ENCODE measurements around the gene ADK.
"Not testable (repeated sequence)": the region's sequence is repeated elsewhere in the genome, so short reads cannot be mapped to it uniquely, and the experiment has no call there.

The ADK gene

DNA sequence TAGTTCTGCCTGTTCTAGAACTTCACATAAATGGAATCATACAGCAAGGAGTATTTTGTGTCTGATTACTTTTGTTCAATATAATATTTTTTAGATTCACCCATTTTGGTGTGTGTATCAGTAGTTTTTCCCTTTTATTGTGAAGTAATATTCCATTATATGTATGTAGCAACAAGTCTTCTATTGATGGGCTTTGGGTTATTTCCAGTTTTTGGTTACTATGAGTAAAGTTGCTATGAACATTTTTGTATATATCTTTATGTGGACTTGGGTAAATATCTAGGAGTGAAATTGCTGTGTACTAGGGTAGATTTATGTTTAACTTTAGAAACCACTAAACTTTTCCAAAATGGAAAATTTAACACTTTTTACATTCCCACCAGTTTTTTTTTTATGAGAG is 35.7 kb downstream of the ADK start:
- DNase-seq (ENCODE audit: low read depth), result no peak

DNA sequence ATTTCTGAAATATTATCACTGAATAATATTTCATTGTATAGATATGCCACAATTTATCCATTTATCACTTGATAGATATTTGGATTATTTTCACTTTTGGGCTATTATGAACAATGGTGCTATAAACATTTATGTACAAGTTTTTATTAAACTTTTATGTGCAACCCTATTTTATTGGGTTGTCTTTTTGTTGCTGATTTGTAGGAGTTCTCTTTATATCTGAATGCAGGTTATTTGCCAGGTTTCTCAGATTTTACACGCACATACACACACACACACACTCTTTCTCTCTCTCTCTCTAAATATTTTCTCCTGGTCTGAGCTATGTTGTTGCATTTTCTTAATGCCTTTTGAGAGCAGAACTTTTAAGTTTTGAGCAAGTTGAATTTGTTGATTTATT is 36.2 kb downstream of the ADK start:
- no peak for DNase-seq (ENCODE audit: low read depth)

DNA sequence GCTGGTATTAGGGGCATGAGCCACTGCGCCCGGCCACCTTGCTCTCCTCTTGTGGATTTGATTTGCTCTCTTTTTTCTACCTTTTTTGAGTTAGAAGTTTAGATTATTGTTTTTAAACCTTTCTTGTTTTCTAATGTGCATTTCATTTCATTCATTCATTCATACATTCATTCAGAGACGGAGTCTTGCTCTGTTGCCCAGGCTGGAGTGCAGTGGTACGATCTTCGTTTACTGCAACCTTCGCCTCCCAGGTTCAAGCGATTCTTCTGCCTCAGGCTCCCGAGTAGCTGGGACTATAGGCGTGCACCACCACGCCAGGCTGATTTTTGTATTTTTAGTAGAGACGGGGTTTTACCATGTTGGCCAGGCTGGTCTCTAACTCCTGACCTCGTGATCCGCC is 37.6 kb downstream of the ADK start:
- not testable (repeated sequence) for DNase-seq (ENCODE audit: low read depth)

DNA sequence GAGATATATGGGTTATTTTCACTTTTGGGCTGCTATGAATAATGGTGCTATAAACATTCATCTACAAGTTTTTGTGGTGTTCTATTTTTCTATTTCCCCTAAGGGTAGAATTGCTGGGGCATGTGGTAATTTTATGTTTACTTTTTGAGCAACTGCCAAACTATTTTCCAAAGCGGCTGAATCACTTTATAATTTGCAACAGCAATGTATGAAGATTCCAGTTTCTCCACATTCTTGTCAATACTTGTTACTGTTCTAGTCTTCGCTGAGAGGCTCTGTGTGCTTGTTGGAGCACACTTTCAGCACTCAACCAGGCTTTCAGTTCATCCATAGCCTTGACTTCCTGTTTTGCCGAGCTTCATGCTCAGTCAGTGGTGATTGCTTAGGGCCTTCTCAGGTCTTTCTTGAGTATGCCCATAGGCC is 39.0 kb downstream of the ADK start:
- DNase-seq (ENCODE audit: low read depth), result no peak

DNA sequence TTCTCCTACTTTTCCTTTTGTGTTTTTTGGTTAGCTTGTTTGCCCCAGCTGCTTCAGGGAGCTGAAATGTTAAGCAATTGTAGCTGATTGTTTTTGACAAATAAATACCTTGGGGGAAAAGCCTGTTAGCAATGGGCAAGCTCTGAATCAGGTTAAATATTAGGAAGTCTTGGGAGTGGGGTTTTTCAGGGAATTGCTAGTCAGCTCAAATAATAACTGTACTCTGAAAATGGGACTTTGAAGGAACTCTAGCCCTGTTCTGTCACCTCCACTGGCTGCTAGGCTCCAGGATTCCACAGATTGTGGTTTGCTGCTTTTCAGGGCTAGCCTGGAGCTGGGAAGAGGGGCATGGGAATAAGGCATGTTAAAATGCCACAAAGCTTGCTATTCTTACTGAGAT is 39.5 kb downstream of the ADK start:
- no peak for DNase-seq (ENCODE audit: low read depth)

DNA sequence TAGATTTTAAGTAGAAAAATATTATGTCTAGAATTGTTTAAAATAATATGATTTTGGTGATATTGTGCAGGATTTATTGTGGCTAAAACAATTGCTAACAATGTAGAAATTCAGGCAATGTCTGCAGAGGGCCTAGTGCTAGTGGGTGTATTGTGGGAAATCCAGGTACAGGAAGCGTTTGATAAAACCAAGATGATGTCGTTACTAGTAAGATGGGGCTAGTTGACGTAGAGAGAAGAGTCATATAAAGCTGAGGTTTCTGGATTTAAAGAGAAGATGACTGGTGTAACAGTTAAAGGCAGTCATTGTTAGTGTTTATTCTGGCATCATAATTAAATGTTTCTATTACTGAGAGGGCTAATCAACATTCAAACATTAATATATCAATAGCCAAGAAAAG is 43.5 kb downstream of the ADK start:
- no peak for DNase-seq (ENCODE audit: low read depth)

DNA sequence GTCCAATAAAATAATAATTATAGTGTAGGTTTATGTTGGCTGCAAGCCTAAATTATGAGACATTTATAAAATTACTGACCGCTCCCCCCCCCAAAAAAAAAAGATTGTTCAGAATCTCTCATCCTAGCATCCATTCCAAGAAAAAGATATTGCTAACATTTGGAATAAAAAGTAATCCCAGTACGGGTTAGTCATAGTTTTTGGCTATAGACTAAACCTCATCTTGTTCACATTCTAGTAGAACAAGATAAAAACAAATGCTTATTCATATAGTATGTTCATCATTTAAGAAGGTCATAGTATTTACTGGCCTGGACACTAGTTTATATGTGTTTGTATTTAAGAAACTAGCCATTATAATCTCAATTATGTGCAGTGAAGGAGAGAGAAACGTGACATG is 44.0 kb downstream of the ADK start:
- DNase-seq (ENCODE audit: low read depth), result no peak

DNA sequence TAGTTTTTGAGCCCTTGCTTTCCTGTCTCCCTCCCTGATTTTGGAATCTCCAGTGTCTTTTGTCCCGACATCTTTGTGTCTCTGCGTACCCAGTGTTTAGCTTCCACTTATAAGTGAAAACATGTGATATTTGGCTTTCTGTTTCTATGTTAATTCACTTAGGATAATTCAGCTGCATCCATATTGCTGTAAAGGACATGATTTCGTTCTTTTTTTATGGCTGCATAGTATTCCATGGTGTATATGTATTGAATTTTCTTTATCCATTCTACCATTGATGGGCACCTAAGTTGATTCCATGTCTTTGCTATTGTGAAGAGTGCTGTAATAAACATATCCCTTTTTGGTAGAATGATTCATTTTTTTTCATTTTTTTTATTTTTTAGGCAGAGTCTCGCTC is 48.3 kb downstream of the ADK start:
- no peak for DNase-seq (ENCODE audit: low read depth)

DNA sequence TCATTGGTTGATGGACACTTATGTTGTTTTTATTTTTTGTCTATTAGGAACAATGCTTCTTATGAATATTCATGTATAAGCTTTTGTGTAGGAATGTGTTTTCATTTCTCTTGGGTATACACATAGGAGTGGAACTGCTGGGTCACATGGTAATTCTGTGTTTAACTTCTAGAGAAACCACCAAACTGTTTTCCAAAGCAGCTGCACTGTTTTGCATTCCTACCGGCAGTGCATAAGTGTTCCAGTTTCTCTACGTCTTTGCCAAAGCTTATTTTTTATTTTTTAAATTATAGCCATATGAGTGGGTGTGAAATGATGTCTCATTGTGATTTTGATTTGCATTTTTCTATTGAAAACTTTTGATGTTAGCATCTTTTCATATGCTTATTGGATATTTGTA is 51.3 kb downstream of the ADK start:
- DNase-seq (ENCODE audit: low read depth), result no peak

DNA sequence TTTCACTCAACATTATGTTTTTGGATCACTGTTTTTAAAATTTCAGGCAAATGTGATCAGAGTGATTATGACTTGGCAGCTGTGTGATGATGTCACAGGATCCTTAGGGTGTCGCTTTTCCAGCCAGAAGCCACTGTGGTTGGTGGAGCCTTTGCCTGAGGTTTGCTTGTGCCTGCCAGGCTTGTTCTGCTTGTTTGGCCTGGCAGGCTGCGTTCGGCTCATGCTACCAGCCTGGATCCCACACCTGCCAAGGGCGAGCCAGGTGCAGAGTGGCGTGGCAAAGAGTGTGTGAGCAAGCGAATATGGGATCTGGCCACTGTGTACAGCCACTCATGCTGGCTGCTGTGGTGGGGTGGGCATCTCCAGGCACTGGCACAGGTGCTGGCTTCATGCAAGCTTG is 55.7 kb downstream of the ADK start:
- no peak for DNase-seq (ENCODE audit: low read depth)

DNA sequence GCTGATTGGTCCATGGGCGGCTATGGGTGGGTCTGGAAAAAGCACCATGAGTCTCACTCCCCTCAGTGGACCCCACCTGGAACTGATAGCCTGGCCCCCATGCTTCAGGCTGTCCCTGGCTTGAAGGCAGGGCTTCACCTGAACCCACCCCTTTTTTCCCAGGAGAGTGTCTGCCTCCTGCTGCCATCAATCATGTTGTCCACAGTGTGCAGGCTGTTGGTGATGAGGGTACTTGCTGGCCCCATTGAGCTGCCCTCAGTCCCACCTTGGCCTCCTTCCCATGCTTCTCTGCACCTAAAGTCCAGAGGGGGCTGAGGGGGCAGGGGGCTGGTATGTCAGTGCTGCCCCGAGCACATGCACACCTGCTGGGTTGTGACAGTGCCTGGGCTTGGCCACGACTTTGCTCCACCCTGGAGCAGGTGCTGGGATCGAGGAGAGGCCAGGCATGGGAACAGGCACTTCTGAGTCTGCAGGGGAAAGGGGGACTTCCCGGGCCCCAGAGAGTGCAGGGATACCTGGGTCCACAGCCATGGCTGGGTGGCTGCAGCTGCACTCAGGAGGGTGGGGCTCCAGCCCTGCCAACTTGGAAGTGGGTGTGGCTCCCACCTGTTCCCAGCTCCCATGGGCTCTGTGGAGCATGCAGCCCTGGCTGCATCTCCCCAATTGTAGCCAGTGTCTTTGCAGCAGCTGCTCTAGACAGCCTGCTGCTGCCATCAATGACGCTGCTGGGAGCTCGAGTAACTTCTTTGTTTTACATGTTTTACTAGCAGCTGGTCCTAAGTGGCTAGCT is 56.9 kb downstream of the ADK start:
- no peak for DNase-seq (ENCODE audit: low read depth)

DNA sequence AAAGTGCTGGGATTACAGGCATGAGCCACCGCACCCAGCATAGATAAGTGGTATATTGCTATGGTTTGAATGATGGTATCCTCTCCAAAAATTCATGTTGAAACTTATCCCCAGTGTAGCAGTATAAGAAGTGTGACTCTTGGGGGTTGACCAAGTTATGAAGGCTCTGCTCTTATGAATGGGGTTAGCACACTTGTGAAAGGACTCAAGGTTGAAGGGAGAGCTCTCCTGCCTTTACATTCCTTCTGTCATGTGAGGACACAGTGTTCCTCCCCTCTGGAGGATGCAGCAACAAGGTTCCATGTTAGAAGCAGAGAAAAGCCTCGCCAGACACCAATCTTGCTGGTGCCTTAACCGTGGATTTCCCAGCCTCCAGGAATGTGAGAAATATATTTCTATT is 58.0 kb downstream of the ADK start:
- no peak for DNase-seq (ENCODE audit: low read depth)

DNA sequence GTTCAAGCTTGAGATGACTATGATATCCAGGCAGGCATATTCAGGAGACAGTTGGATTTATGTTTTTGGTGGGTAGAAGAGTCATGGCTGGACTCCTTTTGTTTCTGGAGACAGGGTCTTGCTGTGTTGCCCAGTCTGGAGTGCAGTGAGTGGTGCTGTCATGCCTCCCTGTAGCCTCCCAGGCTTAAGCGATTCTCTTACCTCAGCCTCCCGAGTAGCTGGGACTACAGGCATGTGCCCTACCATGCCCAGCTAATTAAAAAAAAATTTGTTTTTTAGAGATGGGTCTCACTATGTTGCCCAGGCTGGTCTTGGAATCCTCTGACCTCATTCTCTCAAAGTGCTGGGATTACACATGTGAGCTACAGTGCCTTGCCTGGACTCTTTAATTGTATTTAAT is 62.0 kb downstream of the ADK start:
- no peak for DNase-seq (ENCODE audit: low read depth)

DNA sequence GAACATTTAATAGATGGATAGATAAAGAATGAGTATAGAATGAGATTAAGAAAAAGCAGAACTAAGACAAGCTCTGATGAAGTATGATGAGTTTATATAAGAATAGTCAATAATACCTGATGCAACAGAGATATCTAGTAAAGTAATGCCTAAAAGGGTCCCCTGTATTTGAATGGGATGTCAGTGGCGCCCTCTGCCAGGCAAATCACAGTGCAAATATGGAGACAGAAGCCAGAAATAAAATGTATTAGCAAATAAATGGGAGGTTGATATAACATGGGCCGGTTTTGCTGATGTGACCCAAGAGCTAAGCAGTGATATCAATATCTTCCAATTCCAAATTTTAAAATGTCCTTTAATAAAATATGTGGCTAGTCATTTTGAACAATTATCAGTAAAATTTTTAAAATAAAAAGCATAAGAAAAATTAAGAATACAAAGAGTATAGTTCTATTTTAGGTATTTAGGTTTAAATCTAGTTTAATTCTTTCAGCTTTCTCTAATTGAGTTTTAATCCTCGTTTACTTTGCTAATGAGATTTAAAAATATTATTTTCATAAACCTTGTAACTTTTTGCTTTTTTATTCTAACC is 62.6 kb downstream of the ADK start:
- DNase-seq (ENCODE audit: low read depth), result no peak

DNA sequence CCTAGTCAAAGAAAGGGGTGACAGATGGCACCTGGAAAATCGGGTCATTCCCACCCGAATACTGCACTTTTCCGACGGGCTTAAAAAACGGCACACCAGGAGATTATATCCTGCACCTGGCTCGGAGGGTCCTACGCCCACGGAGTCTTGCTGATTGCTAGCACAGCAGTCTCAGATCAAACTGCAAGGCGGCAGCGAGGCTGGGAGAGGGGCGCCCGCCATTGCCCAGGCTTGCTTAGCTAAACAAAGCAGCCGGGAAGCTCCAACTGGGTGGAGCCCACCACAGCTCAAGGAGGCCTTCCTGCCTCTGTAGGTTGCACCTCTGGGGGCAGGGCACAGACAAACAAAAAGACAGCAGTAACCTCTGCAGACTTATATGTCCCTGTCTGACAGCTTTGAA is 66.1 kb downstream of the ADK start:
- not testable (repeated sequence) for DNase-seq (ENCODE audit: low read depth)

DNA sequence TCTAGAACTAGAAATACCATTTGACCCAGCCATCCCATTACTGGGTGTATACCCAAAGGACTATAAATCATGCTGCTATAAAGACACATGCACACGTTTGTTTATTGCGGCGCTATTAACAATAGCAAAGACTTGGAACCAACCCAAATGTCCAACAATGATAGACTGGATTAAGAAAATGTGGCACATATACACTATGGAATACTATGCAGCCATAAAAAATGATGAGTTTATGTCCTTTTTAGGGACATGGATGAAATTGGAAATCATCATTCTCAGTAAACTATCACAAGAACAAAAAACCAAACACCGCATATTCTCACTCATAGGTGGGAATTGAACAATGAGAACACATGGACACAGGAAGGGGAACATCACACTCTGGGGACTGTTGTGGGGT is 71.4 kb downstream of the ADK start:
- not testable (repeated sequence) for DNase-seq (ENCODE audit: low read depth)

DNA sequence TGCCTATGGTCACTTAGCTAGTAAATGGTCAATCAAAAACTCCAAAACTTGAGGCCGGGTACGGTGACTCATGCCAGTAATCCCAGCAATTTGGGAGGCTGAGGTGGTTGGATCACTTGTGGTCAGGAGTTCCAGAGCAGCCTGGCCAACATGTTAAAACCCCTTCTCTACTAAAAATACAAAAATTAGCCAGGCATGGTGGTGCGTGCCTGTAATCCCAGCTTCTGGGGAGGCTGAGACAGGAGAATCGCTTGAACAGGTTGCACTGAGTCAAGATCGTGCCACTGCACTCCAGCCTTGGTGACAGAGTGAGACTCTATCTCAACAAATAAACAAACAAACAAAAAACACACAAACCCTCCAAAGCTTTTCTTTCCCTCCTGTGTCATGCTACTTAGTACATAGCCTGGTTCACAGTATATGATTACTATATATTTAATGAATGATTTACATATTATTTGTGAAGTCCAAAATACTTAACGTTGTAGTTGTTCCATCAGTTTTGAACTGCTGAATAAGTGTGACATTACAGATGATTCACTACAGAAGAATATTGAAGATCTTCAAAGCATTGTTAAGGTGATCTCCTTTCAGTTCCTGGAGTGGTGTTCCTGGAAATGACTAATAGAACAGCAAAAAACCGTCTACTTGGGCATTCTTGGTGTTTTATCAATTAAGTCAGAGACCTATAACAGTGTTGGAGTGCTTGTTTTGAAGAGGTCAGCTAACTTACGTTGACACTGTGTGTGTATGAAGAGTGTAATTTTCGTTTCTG is 72.9 kb downstream of the ADK start:
- no peak for DNase-seq (ENCODE audit: low read depth)

DNA sequence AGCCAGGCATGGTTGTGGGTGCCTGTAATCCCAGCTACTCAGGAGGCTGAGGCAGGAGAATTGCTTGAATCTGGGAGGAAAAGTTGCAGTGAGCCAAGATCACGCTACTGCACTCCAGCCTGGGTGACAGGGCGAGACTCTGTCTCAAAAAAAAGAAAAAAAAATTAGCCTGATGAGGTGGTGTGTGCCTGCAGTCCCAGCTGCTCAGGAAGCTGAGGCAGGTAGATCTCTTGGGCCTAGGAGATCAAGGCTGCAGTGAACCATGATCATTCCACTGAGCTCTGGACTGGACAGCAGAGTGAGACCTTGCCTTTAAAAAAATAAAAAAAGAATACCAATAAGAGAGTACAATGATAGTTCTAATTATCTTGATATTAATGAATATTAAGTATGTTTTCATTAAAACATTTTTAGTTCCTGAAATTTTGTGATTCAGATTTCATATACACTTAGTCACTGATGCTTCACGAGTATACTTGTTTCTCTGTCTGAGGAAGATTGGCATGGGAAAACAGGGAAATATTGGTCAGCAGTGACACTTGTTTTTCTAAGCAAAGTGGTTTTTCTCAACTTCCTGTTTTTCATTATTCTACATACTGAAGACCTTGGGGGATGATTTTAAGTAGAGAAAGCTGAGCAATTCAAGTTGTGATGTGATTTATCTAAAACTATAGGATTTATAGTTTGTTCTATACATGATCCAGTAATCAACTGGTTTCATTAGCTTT is 76.8 kb downstream of the ADK start:
- no peak for DNase-seq (ENCODE audit: low read depth)

DNA sequence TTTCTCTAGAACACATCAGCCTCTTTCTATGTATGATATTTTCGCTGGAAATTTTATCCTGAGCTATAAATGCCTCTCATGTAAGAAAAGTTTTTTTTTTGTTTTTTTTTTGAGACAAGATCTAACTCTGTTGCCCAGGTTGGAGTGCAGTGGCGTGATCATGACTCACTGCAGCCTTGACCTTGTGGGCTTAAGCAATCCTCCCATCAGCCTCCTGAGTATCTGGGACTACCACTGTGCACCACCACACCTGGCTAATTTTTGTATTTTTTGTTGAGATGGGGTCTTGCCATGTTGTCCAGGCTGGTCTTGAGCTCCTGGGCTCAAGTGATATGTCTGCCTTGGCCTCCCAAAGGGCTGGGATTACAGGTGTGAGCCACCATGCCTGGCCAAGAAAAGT is 80.4 kb downstream of the ADK start:
- DNase-seq (ENCODE audit: low read depth), result no peak

DNA sequence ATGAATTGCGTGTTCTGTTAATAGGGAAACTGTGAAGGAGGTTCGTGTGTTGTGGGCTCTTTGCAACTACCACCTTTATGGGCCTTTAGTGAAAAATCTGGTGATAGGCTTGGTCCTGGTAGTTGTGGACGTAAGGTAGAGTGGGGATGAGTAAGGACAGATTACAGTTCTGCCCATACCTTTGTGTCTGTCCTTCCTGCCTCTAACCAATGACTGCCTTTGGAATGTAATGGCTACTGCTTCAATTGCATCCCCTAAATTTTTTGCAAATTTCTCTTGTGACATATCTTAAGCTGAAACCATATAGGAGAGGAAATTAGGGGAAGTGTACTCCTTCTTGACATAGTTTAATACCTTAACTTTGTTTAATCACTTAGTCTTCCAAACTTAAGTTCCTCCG is 82.3 kb downstream of the ADK start:
- DNase-seq (ENCODE audit: low read depth), result no peak

DNA sequence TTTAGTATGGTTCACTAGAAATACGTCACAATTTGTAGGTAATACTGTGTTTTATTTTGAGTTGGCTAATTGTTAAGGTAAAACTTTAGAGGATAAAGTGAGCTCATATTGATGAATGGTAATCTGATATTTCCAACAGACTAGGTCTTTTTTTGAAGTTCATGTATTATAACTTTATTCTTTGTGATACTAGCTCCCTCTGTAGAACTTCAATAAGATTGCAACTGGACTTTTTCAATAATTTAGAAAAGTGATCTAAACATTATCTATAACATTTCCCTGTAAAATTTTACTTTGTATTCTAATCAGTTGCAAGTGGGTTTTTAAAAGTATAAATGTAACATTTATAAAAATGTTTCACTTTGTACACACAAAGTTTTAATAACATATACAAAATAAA is 83.5 kb downstream of the ADK start:
- DNase-seq (ENCODE audit: low read depth), result no peak

DNA sequence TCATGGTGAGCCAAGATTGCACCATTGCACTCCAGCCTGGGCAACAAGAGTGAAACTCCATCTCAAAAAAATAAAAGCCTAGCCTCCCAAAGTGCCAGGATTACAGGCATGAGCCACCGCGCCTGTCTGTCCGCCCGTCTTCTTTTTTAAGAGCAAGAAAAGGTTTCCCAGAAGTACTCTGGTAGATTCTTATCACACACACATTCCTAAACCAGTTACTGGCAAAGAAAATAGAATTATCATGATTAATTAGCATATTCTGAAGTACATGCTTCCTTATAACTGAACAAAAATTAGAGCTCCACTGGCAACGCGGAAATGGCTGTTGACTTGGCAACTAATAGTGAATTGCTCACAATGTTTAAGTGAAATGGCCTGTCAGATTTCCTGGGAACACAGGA is 87.0 kb downstream of the ADK start:
- no peak for DNase-seq (ENCODE audit: low read depth)

DNA sequence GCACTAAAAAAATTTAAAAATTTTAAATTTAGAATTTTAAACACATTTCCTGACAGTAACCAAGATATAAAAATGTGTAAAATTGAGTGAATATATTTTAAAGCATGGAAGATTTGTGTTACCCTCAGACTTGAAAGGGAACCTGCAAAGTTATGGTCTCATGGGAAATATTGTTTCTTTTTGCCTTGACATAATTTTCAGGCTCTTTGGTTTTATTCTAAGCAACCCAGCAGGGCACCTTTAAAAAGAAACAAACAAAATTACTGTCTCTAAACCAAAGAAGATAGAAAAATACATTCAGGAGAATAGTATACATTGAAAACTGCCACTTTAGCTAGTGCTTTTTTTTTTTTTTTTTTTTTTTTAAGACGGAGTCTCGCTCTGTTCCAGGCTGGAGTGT is 87.5 kb downstream of the ADK start:
- DNase-seq (ENCODE audit: low read depth), result no peak

Data from stimulated activated CD8-positive, alpha-beta memory T cell treated with anti-CD3 and anti-CD28 coated beads, Interleukin-12 subunit alpha, Interleukin-12 subunit beta, amount 100 ng/mL, for 4 hours (primary cell).